SHP77 (cell line): ENCODE data around the gene RTP3.
"Not testable (repeated sequence)": the region's sequence is repeated elsewhere in the genome, so short reads cannot be mapped to it uniquely, and the experiment has no call there.

Experiments
- DNase-seq, 2 experiments: peaks; one replicate each; lab custom pipeline; 2025; lab: John Stamatoyannopoulos, UW

Gene RTP3

GRCh38 chr3:46491089-46492070 lies 6.4 kb upstream of the RTP3 start:
- no peak for DNase-seq

DNA sequence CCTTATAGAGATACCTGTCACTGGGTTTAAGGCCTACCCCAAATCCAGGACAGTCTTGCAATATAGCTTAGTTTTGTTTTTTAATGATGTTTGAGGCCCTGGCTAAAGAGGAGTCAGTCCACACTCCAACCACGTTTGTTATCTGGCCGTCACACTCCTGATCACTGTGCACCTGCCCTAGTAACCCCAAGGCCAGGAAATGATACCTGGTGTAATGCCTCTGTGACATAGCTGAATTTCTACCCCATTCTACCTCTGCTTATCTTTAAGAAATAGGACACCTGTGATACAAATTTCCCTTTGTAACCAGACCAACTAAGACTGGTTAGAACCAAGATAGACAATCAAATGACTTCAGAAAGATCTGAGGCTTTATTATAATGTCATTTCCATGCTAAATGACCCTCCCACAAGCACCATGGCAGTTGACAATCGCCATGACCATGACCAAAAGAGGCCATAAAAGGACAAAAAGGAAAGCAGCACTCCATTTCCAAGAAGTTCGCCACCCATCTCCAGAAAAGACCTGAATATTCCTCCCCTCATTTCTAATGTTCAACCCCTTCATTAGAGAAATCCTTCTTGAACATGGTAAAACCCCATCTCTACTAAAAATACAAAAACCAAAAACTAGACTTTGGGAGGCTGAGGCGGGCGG lies 4.8 kb upstream of the RTP3 start:
- no peak for DNase-seq

DNA sequence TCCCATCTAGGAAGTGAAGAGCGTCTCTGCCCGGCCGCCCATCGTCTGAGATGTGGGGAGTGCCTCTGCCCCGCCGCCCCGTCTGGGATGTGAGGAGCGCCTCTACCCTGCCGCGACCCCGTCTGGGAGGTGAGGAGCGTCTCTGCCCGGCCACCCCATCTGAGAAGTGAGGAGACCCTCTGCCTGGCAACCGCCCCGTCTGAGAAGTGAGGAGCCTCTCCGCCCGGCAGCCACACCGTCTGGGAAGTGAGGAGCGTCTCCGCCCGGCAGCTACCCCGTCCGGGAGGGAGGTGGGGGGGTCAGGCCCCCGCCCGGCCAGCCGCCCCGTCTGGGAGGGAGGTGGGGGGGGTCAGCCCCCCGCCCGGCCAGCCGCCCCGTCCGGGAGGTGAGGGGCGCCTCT lies 3.3 kb upstream of the RTP3 start:
- not testable (repeated sequence) for DNase-seq

DNA sequence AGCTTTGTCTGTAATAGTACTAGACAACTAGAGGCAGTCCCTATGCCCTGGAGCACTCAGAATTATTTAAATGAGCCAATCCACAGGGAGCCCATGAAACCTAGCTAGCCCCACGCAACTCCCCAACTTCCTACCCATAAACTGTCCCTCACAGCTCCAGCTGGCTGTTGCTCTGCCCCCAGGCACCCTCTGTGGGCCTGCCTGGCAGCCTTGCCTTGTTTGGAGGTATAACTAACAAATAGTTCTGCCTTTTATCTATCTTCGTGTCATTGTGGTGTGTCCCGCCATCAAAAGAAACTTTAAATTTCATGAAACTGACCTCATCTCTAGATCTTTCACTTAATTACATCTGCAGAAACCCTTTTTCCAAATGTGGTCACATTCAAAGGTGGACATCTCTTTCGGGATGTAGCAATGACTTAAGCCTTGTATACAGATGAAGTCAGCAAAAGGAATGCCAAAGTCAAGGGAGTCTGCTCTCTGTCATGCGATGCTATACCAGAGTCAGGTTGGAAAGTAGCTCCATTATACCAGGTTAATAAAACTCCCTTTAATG lies 1.8 kb upstream of the RTP3 start:
- DNase-seq: no peak

GRCh38 chr3:46496746-46497555 lies 825 bp upstream of the RTP3 start:
- DNase-seq: no peak

- no peak for DNase-seq
Observed at GRCh38 chr3:46498916-46499519, 1.2 kb downstream of the RTP3 start.

GRCh38 chr3:46500656-46501635 lies 3.2 kb downstream of the RTP3 start:
- DNase-seq: no peak

DNA sequence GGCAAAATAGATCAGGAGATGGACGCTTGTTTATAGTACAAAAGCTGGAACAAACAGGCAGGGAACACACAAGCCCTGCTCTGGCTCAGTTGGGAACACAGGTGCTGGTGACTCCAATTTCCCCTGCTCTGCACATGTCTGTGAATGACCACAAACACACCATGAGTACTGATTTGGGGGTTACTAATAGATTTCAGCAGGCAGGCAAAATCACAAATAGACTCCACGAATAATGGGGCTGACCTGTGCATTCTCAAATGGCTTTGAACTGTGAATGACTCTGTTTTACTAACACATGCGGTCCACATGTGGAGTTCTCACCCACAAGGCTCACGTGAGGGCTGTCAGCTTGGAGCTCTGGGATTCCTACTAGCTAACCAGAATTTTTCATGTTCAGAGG lies 3.9 kb downstream of the RTP3 start:
- no peak for DNase-seq

- no peak for DNase-seq
Observed at GRCh38 chr3:46503200-46503874, 5.6 kb downstream of the RTP3 start.

DNA sequence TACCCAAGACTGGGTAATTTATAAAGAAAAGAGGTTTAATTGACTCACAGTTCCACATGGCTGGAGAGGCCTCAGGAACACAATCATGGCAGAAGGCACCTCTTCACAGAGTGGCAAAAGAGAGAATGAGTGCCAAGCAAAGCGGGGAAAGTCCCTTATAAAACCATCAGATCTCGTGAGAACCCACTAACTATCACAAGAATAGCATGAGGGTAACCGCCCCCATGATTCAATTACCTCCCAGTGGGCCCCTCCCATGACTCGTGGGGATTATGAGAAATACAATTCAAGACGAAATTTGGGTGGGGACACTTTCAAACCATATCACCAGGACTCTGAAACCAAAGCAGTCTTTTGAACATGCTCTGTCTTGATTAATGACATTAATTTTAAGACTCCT lies 7.0 kb downstream of the RTP3 start:
- DNase-seq: no peak

GRCh38 chr3:46505953-46506352 lies 8.2 kb downstream of the RTP3 start:
- no peak for DNase-seq

- no peak for DNase-seq
Observed at GRCh38 chr3:46506526-46506925, 8.8 kb downstream of the RTP3 start.

DNA sequence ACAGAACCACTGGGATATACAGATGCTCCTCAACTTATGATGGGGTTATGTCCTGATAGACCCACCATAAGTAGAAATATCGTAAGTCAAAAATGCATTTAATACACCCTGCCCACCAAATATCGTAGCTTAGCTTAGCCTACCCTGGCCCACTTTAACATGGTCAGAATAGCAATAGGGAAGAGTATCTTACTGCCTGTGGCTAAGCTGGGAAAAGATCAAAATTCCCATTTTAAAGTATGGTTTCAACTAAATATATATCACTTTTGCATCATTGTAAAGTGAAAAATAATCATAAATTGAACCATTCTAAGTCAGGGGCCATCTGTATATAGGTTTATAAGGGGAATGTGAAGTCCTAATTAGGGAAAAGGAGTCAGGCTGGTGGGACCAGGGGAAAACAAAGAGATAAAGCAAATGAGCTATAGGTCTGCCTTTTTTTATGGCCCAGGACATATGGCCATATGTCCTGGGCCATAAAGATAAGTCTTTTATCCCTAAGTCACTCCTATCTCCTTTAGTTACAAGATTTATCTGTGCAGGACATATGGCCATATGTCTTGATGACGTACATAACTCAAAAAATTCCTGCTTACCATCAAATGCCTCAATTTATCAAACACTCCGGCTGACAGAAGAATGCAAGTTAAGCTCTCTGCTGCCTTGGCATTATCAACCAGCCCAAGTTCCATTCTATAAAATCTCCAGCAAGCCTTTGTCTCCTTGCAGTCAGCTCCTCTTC lies 11.2 kb downstream of the RTP3 start:
- DNase-seq: no peak

DNA sequence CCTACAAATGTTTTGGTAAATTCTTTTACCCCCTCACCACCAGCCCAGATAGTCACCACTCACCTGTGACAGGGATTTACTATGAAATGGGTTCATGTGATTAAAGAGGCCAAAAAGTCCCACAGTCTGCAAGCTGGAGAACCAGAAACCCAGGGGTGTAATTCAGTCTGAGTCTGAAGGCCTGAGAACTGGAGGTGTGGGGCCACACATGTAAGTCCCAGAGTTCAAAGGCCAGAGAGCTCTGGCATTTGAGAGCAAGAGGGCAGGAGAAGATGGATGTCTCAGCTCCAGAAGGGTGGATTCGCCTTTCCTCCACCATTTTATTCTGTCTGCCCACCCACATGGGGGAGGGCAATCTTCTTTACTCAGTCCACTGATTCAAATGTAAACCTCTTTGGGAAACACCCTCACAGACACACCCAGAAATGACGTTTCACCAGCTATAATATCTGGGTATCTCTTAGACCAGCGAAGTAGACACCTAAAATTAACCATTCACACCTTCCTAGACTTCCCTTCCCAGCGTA lies 11.9 kb downstream of the RTP3 start:
- DNase-seq: no peak

DNA sequence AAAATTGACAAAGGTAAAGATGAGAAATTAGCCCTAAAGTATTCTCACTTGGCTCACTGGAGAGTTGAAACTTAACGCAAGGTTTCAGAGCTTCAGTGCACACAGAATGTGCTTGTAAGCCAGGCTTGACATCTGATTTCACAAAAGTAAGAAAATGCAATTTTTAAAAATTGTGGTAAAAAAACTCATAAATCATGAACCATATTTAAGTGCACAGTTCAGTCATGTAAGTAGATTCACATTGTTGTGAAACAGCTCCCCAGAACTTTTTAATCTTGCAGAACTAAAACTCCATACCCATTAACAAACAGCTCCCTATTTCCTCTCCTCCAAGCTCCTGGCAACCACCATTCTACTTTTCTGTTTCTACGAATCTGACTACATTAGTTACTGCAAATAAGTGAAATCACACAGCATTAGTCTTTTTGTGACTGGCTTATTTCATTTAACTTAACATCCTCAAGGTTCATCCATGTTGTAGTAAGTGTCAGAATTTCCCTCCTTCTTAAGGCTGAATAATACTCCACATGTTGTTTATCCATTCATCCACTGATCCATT lies 14.5 kb downstream of the RTP3 start:
- no peak for DNase-seq

DNA sequence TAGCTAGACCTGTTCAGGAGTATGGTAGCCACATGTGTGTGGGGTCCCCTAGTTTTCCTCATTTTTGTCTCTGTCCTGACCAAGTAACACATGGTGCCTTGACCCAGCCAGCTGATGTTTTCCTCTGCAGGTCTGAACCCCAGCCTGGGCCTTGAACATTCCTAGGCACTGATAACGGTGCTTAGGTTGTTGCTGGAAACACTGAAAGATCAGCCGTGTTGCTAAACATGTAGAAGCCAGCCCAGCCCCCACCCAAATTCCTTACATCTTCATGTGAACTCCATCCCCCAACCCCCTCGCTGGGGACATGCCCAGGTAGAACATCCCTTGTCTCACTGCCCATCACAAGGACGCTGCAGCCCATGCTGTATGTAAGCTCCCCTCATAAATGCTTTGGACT lies 18.7 kb downstream of the RTP3 start:
- no peak for DNase-seq

- DNase-seq: no peak
Observed at GRCh38 chr3:46517016-46517783, 19.4 kb downstream of the RTP3 start.

- DNase-seq: no peak
Observed at GRCh38 chr3:46517784-46518181, 20.0 kb downstream of the RTP3 start.
